GM12873 (cell line): ENCODE data around the gene EDA.

Experiments
- CTCF ChIP-seq: IDR thresholded peaks from 2 replicates; pipeline ENCODE4 v1.5.1; 2012; ENCODE audit warnings: low read depth, mild to moderate bottlenecking, moderate library complexity, low read length, control low read depth; ENCODE audit not compliant: insufficient read depth; ENCODE audit errors: missing control alignments

Gene EDA

GRCh38 chrX:69988955-69989394, 373.1 kb downstream of the EDA start:
- no peak for TF ChIP-seq CTCF

GRCh38 chrX:69991685-69992084, 375.8 kb downstream of the EDA start:
- TF ChIP-seq CTCF: no peak

GRCh38 chrX:69993494-69993893, 377.6 kb downstream of the EDA start:
- TF ChIP-seq CTCF: no peak

GRCh38 chrX:69995362-69996112, 379.6 kb downstream of the EDA start:
- no peak for TF ChIP-seq CTCF

- no peak for TF ChIP-seq CTCF
Measured at GRCh38 chrX:69996113-69996468, 380.2 kb downstream of the EDA start.

- TF ChIP-seq CTCF: no peak
Measured at GRCh38 chrX:70001269-70001668, 385.4 kb downstream of the EDA start.

- TF ChIP-seq CTCF: no peak
Measured at GRCh38 chrX:70001708-70002341, 385.9 kb downstream of the EDA start.
